HG03175 (cell line): ENCODE data around the gene SLC46A3.
A peak's percentile ranks its signal among the peaks of the same experiment; 100 is the strongest.
"Not testable (repeated sequence)": the region's sequence is repeated elsewhere in the genome, so short reads cannot be mapped to it uniquely, and the experiment has no call there.

Source experiments
- ATAC-seq: cut with Tn5 transposase; IDR thresholded peaks from one replicate; pipeline ENCODE4 v1.9.1; 2021; ENCODE audit warnings: mild to moderate bottlenecking, moderate library complexity; ENCODE audit not compliant: unreplicated experiment

SLC46A3 gene

GRCh38 chr13:28734906-28735305 is 16.1 kb upstream of the SLC46A3 start:
- no peak for ATAC-seq

GRCh38 chr13:28730762-28731161 is 12.0 kb upstream of the SLC46A3 start:
- no peak for ATAC-seq

GRCh38 chr13:28729541-28729940 is 10.8 kb upstream of the SLC46A3 start:
- ATAC-seq = no peak

GRCh38 chr13:28728642-28729041 is 9.9 kb upstream of the SLC46A3 start:
- ATAC-seq = no peak

- no peak for ATAC-seq
Measured at GRCh38 chr13:28725046-28725610, 6.4 kb upstream of the SLC46A3 start.

GRCh38 chr13:28723806-28724205 is 5.0 kb upstream of the SLC46A3 start:
- no peak for ATAC-seq

GRCh38 chr13:28719227-28720055 is 671 bp upstream of the SLC46A3 start:
- ATAC-seq = no peak

GRCh38 chr13:28718196-28718542 is 601 bp downstream of the SLC46A3 start:
- peak; percentile 1 for ATAC-seq

- ATAC-seq = no peak
Measured at GRCh38 chr13:28717170-28717569, 1.6 kb downstream of the SLC46A3 start.

- no peak for ATAC-seq
Measured at GRCh38 chr13:28716511-28716910, 2.3 kb downstream of the SLC46A3 start.

GRCh38 chr13:28714651-28715050 is 4.1 kb downstream of the SLC46A3 start:
- ATAC-seq = no peak

GRCh38 chr13:28710161-28710560 is 8.6 kb downstream of the SLC46A3 start:
- no peak for ATAC-seq

- peak; percentile 99 for ATAC-seq
Measured at GRCh38 chr13:28707629-28708427, 10.9 kb downstream of the SLC46A3 start.

- ATAC-seq = no peak
Measured at GRCh38 chr13:28705461-28706083, 13.2 kb downstream of the SLC46A3 start.

GRCh38 chr13:28704919-28705318 is 13.9 kb downstream of the SLC46A3 start:
- ATAC-seq = no peak

GRCh38 chr13:28704282-28704681 is 14.5 kb downstream of the SLC46A3 start:
- ATAC-seq = no peak

- no peak for ATAC-seq
Measured at GRCh38 chr13:28699246-28699645, 19.5 kb downstream of the SLC46A3 start.

- no peak for ATAC-seq
Measured at GRCh38 chr13:28697441-28697840, 21.3 kb downstream of the SLC46A3 start.

- ATAC-seq = not testable (repeated sequence)
Measured at GRCh38 chr13:28693605-28694491, 24.9 kb downstream of the SLC46A3 start.

GRCh38 chr13:28685892-28686291 is 32.9 kb downstream of the SLC46A3 start:
- ATAC-seq = no peak
